ENCODE measurements around the gene SUMF1. TPM values are rescaled to one million over a fixed set of nuclear protein-coding genes. Genes with fewer than 3 reads are reported as not detected.

SUMF1 gene
- total and polyA plus RNA-seq, 4 donors: 13.0 to 34.2 (median 23.5) TPM

DNA sequence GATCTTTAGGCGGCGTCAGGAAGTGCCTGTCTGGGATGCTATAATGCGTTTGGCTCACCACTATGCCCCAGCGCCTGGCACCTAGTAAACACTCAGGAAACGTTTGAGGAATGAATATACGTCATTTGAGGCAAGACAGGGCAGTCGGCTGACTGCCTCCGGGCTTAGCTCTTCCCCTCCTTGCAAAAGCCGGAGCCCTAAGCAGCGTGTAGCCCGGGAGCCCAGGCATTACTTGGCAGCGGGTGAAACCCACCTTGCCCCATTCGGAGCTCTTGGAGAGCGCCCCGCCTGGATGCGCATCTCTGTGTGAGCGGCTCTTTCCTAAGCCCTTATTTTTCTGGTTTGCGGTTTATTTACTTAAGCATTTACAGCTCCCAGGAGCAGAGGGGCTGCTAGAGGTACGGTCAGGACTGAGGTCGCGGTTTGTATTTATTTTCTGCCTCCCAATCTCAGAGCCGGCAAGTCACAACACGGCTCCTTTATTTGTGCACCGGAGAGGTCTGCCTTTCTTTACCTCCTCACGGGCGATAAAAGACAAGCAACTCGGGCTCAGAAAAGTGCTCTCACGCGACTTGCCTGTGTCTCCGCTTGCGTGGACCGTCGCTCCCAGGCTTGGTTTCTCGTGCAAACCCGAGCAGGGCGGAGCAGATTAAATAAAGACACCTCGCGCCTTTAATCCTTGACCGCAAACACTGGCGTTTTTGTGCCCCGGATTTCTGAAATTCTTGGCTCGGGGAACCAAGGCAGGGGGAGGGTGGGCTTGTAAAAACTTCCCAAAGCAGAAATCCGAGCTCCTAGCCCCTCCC lies 25.3 kb upstream of the SUMF1 start:
- TF ChIP-seq, protein P1, sequence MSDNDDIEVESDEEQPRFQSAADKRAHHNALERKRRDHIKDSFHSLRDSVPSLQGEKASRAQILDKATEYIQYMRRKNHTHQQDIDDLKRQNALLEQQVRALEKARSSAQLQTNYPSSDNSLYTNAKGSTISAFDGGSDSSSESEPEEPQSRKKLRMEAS (IDR thresholded peaks at IDR 0.05): no peak
- TF ChIP-seq RAD21 (IDR thresholded peaks at IDR 0.05): peak in 1 of 2 donors; percentile 26
- H3K9me3 ChIP-seq (ENCODE audit: control insufficient read depth in 4 of 4, low read length in 3 of 4): no peaks in the 10 kb centered on the region
- peak; percentile 53 for DNase-seq (ENCODE audit: low spot score)
- WGBS: 1% methylated on average over 43 of the region's 43 CpGs
- H3K4me3 ChIP-seq (ENCODE audit: low read depth in 1 of 3, low read length in 3 of 3): peak overlapping the region; percentile 66 to 77 (median 66)
- peaks cover 0 to 20% (median 13%) of the 10 kb centered on the region in 4 donors for H3K4me1 ChIP-seq (ENCODE audit: control insufficient read depth in 4 of 4, insufficient read depth in 4 of 4, low read length in 3 of 4)
- H3K9ac ChIP-seq (ENCODE audit: low read depth in 1 of 2, low read length in 2 of 2): peak overlapping the region; percentile 68 to 88
- H3K27ac ChIP-seq (ENCODE audit: low read depth in 1 of 2, low read length in 2 of 2): peak overlapping the region; percentile 52 to 61
- peaks cover 0 to 1% (median 0%) of the 10 kb centered on the region in 4 donors for H3K36me3 ChIP-seq (ENCODE audit: control insufficient read depth in 4 of 4, insufficient read depth in 3 of 4, low read depth in 1 of 4, low read length in 3 of 4)
- no peaks in the 10 kb centered on the region for H3K27me3 ChIP-seq (ENCODE audit: control insufficient read depth in 4 of 4, insufficient read depth in 4 of 4, low read length in 3 of 4)

DNA sequence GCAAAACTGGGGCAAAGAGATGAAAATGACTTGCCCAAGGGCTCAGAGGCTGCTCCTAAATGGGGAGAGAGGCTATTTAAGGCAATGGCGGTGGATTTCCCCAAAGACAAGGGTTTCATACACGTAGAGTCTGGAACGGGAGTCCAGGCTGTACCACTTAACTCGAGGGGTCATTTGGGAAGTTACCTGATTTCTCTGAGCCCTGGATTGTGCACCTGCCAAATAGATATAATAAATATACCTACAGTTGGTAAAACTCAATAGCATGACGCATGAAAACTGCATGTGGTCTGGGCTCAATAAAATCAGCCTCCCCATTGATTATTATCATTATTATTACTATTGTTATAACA lies 24.8 kb upstream of the SUMF1 start:
- WGBS: 47% methylated on average over 5 of the region's 5 CpGs
- peaks cover 0 to 1% (median 0%) of the 10 kb centered on the region in 4 donors for H3K36me3 ChIP-seq (ENCODE audit: control insufficient read depth in 4 of 4, insufficient read depth in 3 of 4, low read depth in 1 of 4, low read length in 3 of 4)
- H3K4me1 ChIP-seq (ENCODE audit: control insufficient read depth in 4 of 4, insufficient read depth in 4 of 4, low read length in 3 of 4): peaks cover 0 to 19% (median 13%) of the 10 kb centered on the region in 4 donors
- no peak for TF ChIP-seq FOXA2 (IDR thresholded peaks at IDR 0.05)
- TF ChIP-seq, protein P2, sequence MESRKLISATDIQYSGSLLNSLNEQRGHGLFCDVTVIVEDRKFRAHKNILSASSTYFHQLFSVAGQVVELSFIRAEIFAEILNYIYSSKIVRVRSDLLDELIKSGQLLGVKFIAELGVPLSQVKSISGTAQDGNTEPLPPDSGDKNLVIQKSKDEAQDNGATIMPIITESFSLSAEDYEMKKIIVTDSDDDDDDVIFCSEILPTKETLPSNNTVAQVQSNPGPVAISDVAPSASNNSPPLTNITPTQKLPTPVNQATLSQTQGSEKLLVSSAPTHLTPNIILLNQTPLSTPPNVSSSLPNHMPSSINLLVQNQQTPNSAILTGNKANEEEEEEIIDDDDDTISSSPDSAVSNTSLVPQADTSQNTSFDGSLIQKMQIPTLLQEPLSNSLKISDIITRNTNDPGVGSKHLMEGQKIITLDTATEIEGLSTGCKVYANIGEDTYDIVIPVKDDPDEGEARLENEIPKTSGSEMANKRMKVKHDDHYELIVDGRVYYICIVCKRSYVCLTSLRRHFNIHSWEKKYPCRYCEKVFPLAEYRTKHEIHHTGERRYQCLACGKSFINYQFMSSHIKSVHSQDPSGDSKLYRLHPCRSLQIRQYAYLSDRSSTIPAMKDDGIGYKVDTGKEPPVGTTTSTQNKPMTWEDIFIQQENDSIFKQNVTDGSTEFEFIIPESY (IDR thresholded peaks at IDR 0.05): no peak
- TF ChIP-seq YY1 (IDR thresholded peaks at IDR 0.05): no peak
- TF ChIP-seq, protein P3, sequence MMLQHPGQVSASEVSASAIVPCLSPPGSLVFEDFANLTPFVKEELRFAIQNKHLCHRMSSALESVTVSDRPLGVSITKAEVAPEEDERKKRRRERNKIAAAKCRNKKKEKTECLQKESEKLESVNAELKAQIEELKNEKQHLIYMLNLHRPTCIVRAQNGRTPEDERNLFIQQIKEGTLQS (IDR thresholded peaks at IDR 0.05): no peak
- no peak for TF ChIP-seq EGR1 (IDR thresholded peaks at IDR 0.05; ENCODE audit: low read depth in 2 of 2)
- no peak for TF ChIP-seq JUND (IDR thresholded peaks at IDR 0.05)
- TF ChIP-seq, protein P4, sequence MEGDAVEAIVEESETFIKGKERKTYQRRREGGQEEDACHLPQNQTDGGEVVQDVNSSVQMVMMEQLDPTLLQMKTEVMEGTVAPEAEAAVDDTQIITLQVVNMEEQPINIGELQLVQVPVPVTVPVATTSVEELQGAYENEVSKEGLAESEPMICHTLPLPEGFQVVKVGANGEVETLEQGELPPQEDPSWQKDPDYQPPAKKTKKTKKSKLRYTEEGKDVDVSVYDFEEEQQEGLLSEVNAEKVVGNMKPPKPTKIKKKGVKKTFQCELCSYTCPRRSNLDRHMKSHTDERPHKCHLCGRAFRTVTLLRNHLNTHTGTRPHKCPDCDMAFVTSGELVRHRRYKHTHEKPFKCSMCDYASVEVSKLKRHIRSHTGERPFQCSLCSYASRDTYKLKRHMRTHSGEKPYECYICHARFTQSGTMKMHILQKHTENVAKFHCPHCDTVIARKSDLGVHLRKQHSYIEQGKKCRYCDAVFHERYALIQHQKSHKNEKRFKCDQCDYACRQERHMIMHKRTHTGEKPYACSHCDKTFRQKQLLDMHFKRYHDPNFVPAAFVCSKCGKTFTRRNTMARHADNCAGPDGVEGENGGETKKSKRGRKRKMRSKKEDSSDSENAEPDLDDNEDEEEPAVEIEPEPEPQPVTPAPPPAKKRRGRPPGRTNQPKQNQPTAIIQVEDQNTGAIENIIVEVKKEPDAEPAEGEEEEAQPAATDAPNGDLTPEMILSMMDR (IDR thresholded peaks at IDR 0.05; ENCODE audit: low read depth, low read length, missing input control): no peak
- no peak for TF ChIP-seq RXRA (IDR thresholded peaks at IDR 0.05)
- TF ChIP-seq, protein P5, sequence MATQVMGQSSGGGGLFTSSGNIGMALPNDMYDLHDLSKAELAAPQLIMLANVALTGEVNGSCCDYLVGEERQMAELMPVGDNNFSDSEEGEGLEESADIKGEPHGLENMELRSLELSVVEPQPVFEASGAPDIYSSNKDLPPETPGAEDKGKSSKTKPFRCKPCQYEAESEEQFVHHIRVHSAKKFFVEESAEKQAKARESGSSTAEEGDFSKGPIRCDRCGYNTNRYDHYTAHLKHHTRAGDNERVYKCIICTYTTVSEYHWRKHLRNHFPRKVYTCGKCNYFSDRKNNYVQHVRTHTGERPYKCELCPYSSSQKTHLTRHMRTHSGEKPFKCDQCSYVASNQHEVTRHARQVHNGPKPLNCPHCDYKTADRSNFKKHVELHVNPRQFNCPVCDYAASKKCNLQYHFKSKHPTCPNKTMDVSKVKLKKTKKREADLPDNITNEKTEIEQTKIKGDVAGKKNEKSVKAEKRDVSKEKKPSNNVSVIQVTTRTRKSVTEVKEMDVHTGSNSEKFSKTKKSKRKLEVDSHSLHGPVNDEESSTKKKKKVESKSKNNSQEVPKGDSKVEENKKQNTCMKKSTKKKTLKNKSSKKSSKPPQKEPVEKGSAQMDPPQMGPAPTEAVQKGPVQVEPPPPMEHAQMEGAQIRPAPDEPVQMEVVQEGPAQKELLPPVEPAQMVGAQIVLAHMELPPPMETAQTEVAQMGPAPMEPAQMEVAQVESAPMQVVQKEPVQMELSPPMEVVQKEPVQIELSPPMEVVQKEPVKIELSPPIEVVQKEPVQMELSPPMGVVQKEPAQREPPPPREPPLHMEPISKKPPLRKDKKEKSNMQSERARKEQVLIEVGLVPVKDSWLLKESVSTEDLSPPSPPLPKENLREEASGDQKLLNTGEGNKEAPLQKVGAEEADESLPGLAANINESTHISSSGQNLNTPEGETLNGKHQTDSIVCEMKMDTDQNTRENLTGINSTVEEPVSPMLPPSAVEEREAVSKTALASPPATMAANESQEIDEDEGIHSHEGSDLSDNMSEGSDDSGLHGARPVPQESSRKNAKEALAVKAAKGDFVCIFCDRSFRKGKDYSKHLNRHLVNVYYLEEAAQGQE (IDR thresholded peaks at IDR 0.05): no peak
- TF ChIP-seq HNF4A (conservative IDR thresholded peaks at IDR 0.05): no peak
- no peak for TF ChIP-seq SP1 (IDR thresholded peaks at IDR 0.05)
- TF ChIP-seq, protein P1 (IDR thresholded peaks at IDR 0.05): no peak
- no peak for TF ChIP-seq FOXA1 (IDR thresholded peaks at IDR 0.05)
- no peak for TF ChIP-seq HNF4G (IDR thresholded peaks at IDR 0.05)
- TF ChIP-seq NR2F2 (IDR thresholded peaks at IDR 0.05): no peak
- TF ChIP-seq RAD21 (IDR thresholded peaks at IDR 0.05): no peak
- TF ChIP-seq GABPA (IDR thresholded peaks at IDR 0.05 in 1 of 2, conservative IDR thresholded peaks at IDR 0.05 in 1 of 2): no peak
- H3K27me3 ChIP-seq (ENCODE audit: control insufficient read depth in 4 of 4, insufficient read depth in 4 of 4, low read length in 3 of 4): no peaks in the 10 kb centered on the region
- no peak for DNase-seq (ENCODE audit: low spot score)
- peak overlapping the region in 2 of 3 donors; percentile 66 to 77 for H3K4me3 ChIP-seq (ENCODE audit: low read depth in 1 of 3, low read length in 3 of 3)
- no peak overlapping the region for H3K9ac ChIP-seq (ENCODE audit: low read depth in 1 of 2, low read length in 2 of 2)
- H3K27ac ChIP-seq (ENCODE audit: low read depth in 1 of 2, low read length in 2 of 2): no peak overlapping the region
- no peaks in the 10 kb centered on the region for H3K9me3 ChIP-seq (ENCODE audit: control insufficient read depth in 4 of 4, low read length in 3 of 4)
